ENCODE results near the gene CD46.

The CD46 gene

GRCh38 chr1:207799989-207800648 lies 48.3 kb downstream of the CD46 start:
- no peak for DNase-seq

DNA sequence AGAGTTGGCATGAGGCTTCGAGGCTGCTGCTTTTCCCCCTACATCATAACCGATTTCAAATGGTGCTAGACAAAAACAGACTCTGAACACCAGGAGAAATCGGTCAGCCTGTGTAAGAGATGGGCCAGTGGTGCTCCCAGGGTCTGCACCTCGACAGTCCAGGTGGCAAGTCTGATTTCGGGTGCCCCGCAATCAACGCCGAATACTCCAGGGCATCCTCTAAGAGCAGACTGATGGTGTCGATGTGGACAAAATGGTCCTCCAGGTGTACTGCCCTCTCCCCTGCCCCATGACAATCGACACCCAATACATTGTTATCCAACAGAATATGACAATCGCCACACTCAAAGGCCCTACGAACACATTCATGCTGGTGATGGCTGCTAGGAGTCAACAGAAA lies 50.0 kb downstream of the CD46 start:
- no peak for DNase-seq

GRCh38 chr1:207803678-207804077 lies 51.8 kb downstream of the CD46 start:
- DNase-seq = no peak

GRCh38 chr1:207804721-207805468 lies 53.0 kb downstream of the CD46 start:
- DNase-seq = no peak

DNA sequence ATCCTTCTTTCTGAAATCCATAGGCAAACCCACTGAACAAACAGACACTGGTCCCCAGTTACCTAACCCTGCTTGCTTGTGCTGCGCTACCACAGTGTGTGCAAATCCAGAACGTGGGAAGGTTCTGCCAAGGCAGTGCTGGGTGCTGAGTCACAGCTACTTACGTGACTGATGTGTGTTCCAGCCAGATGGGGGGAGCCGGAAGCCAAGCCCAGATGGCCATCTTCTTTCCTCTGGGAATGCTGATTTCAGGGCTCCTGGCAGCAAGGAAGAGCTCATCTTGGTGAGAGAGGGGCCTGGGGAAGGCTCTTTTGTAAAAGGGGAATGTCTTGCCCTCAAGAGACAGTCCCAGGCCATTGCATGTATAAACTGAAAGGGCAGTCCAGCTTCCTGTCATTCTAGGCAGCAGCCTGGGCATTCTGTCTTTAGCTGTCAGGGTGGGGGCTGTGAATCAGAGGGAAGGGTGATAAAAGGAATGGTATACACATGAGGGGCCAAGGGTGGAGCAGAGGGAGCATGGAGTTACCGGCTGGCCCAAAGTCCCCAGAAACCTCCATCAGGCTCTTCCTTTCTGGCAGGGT lies 54.1 kb downstream of the CD46 start:
- DNase-seq = no peak

DNA sequence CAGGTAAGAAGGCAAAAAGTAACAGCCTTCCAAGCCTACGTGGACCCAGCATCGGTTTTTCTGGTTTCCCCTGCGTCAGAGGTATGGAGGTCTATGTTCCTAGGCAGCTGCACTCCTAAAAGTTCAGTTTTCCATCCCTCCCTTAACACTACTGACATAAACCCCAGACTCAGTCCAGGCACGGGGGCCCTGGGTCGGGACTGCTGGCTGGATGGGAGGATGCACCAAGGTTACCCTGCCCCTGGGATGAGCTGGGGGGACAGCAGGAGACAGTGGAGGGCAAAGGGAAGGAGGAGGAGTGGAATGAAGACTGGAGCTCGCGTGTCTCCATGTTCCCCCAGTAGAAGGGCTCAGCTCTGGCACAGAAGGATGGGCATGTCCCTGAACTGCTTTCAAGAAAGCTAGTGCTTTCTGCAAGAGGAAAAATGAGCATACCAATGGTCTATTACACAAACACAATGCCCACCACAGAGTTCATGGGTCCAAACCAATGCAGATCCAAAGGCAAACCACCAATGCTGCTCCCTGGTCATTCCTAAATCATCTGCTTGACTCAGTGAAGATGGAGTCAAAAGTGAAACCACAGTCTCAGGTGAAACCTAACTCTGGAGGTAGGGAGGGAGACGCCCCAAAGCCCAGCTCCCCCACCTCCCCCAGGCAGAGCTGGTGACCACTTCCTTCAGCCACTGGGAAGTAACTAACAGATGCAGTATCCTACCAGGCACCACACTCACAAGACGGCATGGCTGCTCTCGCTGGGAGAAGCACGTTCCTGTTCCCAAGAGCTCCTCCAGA lies 54.9 kb downstream of the CD46 start:
- DNase-seq = no peak

GRCh38 chr1:207807326-207807689 lies 55.5 kb downstream of the CD46 start:
- DNase-seq = no peak

- DNase-seq = no peak
These were observed 56.0 kb downstream of the CD46 start for GRCh38 chr1:207807690-207808321.

DNA sequence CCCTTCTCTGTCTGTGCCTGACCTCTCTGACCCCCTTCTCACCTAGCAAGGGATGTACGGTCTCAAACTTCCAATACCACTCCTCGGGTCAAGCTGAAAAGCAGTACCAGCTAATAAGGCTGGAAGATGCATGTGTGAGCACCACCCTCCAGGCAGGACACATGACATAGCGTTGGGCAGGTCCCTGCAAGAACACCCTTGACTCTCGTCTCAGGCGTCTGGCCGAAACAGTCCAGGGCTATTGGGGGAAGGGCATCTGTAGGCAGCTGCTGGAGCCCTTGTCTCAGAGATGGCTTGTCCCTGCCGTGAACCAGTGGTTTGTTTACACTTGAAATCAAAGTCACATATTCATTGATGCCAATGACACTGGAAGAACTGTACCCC lies 56.5 kb downstream of the CD46 start:
- DNase-seq = no peak

- DNase-seq = no peak
These were observed 57.2 kb downstream of the CD46 start for GRCh38 chr1:207808911-207809555.

- DNase-seq = no peak
These were observed 58.3 kb downstream of the CD46 start for GRCh38 chr1:207810173-207810572.

- no peak for DNase-seq
These were observed 58.9 kb downstream of the CD46 start for GRCh38 chr1:207810606-207811295.

- DNase-seq = no peak
These were observed 59.5 kb downstream of the CD46 start for GRCh38 chr1:207811319-207811718.

- DNase-seq = no peak
These were observed 60.3 kb downstream of the CD46 start for GRCh38 chr1:207811920-207812720.

GRCh38 chr1:207812778-207813511 lies 61.1 kb downstream of the CD46 start:
- DNase-seq = no peak

GRCh38 chr1:207813512-207813881 lies 61.6 kb downstream of the CD46 start:
- no peak for DNase-seq

GRCh38 chr1:207813946-207814345 lies 62.1 kb downstream of the CD46 start:
- no peak for DNase-seq

DNA sequence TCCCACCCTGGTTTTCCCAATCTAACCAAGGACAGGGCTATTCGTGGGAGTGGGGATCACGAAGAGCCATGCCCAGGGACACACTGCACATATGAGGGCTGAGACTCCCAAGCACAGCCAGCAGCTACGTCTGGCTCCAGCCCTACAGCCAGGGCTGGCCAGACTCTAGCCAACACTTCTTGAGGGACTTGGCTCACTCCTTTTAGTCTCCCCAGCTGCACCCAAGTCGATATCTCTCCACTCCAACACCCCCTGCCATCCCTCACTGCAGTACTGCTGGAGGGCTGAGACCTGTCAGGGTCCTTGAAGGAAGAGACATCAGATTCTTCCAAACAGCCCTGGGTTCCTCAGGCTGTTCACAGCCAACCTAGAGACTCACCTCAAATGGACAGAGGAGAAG lies 62.6 kb downstream of the CD46 start:
- no peak for DNase-seq

DNA sequence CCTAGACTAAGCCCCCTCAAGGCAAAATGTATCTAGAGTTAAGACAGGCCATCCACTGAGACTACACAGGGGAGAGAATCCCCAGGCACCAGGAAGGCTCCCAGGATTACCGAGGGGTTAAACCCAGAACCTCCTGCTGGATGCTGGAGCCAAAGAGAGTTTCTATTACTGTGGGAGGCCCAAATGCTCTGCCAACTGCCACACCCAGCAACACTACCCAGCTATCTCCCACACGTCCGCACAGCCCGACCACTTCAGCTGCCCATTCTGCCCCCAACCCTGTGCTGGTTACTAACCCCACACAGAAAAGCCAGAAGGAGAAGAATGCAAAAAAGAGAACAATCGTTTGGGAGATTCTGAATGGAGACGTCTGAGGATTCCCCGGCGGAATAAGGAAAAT lies 63.6 kb downstream of the CD46 start:
- no peak for DNase-seq

DNA sequence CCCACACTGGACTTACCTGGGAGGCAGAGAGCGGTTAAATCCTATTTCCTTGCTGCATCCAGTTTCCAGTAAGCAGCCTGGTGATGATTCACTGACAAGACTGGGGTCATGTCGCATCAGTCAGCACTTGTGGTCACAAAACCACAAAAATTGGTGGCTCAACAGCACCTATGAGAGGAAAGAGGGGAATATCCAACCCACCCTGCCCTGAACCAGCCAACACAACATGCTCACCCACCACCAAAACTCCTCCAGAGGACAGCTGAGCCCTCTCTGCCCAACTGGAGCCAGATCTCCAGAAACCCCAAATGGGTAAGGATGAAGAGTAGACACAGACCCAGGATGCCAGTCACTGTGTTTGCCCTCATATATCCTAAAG lies 64.0 kb downstream of the CD46 start:
- DNase-seq = no peak

All from left hindlimb (tissue), 1 donor.